Osteoblast (primary cell): ENCODE data around the gene ORC1. TPM values are rescaled to one million over a fixed set of nuclear protein-coding genes. Genes with fewer than 3 reads are reported as not detected.

Experiments
- DNase-seq: peaks from one replicate; pipeline ENCODE4 v3.0.0; 2011; ENCODE audit warnings: low spot score, mixed read lengths; ENCODE audit not compliant: insufficient read length; ENCODE audit errors: missing footprints
- H2AFZ ChIP-seq: 2 replicates; pipeline ENCODE4 v1.6.0; 2011; ENCODE audit warnings: mild to moderate bottlenecking, low read length
- H3K27ac ChIP-seq: 2 replicates; pipeline ENCODE4 v1.5.1; 2011; ENCODE audit warnings: mild to moderate bottlenecking, low read depth, low read length, moderate library complexity
- H3K27me3 ChIP-seq: 2 replicates; pipeline ENCODE4 v1.6.0; 2012; ENCODE audit warnings: mild to moderate bottlenecking, control low read depth, inconsistent platforms, low read length, moderate library complexity; ENCODE audit not compliant: insufficient read depth
- H3K36me3 ChIP-seq: 2 replicates; pipeline ENCODE4 v1.5.1; 2011; ENCODE audit warnings: mild to moderate bottlenecking, low read length, control low read depth, moderate library complexity; ENCODE audit not compliant: insufficient read depth
- H3K4me1 ChIP-seq: 2 replicates; pipeline ENCODE4 v1.5.1; 2011; ENCODE audit warnings: mild to moderate bottlenecking, low read length, control low read depth, moderate library complexity; ENCODE audit not compliant: insufficient read depth
- H3K4me2 ChIP-seq: 2 replicates; pipeline ENCODE4 v1.6.0; 2011; ENCODE audit warnings: mild to moderate bottlenecking, low read length; ENCODE audit not compliant: insufficient read depth
- H3K4me3 ChIP-seq: fragments of 200-600 bp; sonication (generic); 3 replicates; pipeline ENCODE4 v1.5.1; 2012; ENCODE audit warnings: mild to moderate bottlenecking, low read length, inconsistent platforms; ENCODE audit not compliant: insufficient read depth
- H3K79me2 ChIP-seq: 2 replicates; pipeline ENCODE4 v1.6.0; 2012; ENCODE audit warnings: mild to moderate bottlenecking, low read length, control low read depth, inconsistent platforms; ENCODE audit not compliant: insufficient read depth
- H3K9me3 ChIP-seq: 2 replicates; pipeline ENCODE4 v1.5.1; 2011; ENCODE audit warnings: low read depth, low read length, control low read depth
- H4K20me1 ChIP-seq: 2 replicates; pipeline ENCODE4 v1.6.0; 2012; ENCODE audit warnings: mild to moderate bottlenecking, low read length, control low read depth; ENCODE audit not compliant: insufficient read depth
- CTCF ChIP-seq: IDR thresholded peaks from 2 replicates; pipeline ENCODE4 v1.5.1; 2011; ENCODE audit warnings: mild to moderate bottlenecking, low read depth, low read length, moderate library complexity; ENCODE audit errors: extremely low read depth
- total RNA-seq: library from RNA; depleted of rRNA; stranded (reverse); fragments of >200 nt; gene quantifications from 2 replicates; pipeline ENCODE4 v1.2.3, GENCODE V29; 2012

The ORC1 gene
- total RNA-seq, 1 donor, result 0.72 TPM

DNA sequence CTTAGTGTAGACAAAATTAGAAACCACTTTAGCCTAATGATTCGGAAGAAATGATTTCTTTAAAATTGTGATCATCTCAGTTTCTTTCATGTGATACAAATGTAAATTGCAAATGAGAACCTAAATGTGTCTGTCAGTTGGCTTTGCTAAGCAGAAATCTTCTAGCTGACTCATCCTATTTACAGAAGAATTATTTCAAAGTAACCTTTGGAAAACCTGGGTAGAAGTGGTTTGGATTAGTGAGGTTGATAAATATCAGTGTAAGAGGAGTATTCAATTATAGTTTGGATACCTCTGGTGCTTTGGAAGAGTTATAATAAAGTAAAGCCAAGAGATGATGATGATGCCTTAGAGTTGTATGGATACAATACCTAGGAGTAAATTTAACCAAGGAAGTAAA is 75.6 kb downstream of the ORC1 start:
- Histone ChIP-seq H3K27me3 (no peaks in the 10 kb centered on the region), H3K4me1 (no peaks in the 10 kb centered on the region), H3K4me2 (no peak overlapping the region), H4K20me1 (no peaks in the 10 kb centered on the region), H3K27ac (no peak overlapping the region), H3K9me3 (no peaks in the 10 kb centered on the region), H3K4me3 (no peak overlapping the region), H3K79me2 (no peaks in the 10 kb centered on the region), H3K36me3 (no peaks in the 10 kb centered on the region), H2AFZ (no peak overlapping the region)
- no peak for DNase-seq
- TF ChIP-seq CTCF, result no peak

DNA sequence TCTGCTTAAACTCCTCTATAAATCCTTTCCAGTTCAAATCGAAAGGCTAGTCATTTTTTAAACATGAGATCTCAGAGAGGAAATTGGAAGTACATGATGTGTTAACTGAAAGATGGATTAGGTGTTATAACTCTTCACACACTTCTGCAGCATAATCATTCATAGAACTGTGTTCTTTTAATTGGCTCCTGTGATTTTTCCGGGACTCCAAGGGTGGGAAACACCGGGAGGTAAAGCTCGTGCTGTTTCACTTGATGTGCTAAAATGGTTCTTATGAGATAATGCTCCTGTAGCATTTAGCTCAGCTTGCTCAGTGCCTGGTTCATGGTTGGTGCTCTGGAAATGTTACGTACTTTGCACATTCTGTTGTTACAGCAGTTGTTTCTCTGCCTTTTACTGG is 78.4 kb downstream of the ORC1 start:
- H3K9me3 ChIP-seq, result no peaks in the 10 kb centered on the region
- H2AFZ ChIP-seq, result no peak overlapping the region
- no peak overlapping the region for H3K27ac ChIP-seq
- no peak overlapping the region for H3K4me3 ChIP-seq
- TF ChIP-seq CTCF, result no peak
- no peaks in the 10 kb centered on the region for H4K20me1 ChIP-seq
- no peaks in the 10 kb centered on the region for H3K27me3 ChIP-seq
- H3K79me2 ChIP-seq, result no peaks in the 10 kb centered on the region
- no peak for DNase-seq
- no peaks in the 10 kb centered on the region for H3K36me3 ChIP-seq
- H3K4me1 ChIP-seq, result no peaks in the 10 kb centered on the region
- no peak overlapping the region for H3K4me2 ChIP-seq

- no peak for DNase-seq
- Histone ChIP-seq H4K20me1 (no peaks in the 10 kb centered on the region), H3K36me3 (no peaks in the 10 kb centered on the region), H3K4me2 (no peak overlapping the region), H3K27ac (no peak overlapping the region), H3K79me2 (no peaks in the 10 kb centered on the region), H3K4me1 (no peaks in the 10 kb centered on the region), H3K4me3 (no peak overlapping the region), H2AFZ (no peak overlapping the region), H3K9me3 (no peaks in the 10 kb centered on the region), H3K27me3 (no peaks in the 10 kb centered on the region)
- TF ChIP-seq CTCF, result no peak
Observed at GRCh38 chr1:52323731-52324130, 80.5 kb downstream of the ORC1 start.

Other genes with a start within 250 kb of the ORC1 start
- 39.8 and 41.6 TPM in 2 replicates for gene CC2D1B, start 38.2 kb downstream of the ORC1 start, total RNA-seq
- 6.2 and 7.7 TPM in 2 replicates for gene PRPF38A, start 179 bp upstream of the ORC1 start, total RNA-seq
- gene TUT4, start 148.7 kb upstream of the ORC1 start, total RNA-seq, result 42.1 and 44.2 TPM in 2 replicates
- gene GPX7, start 197.9 kb upstream of the ORC1 start, total RNA-seq, result 73.5 and 74.0 TPM in 2 replicates
- gene SHISAL2A, start 228.7 kb upstream of the ORC1 start, total RNA-seq, result not detected in 2 replicates